HepG2 (cell line): Measurements from ENCODE around the gene VPS26A. TPM values are rescaled to one million over a fixed set of nuclear protein-coding genes. Genes with fewer than 3 reads are reported as not detected.

Experiments
- CCDC6 ChIP-seq: sonication (generic); formaldehyde crosslinking; IDR thresholded peaks from 2 replicates; pipeline ENCODE4 v1.8.1; 2022; ENCODE audit warnings: mild to moderate bottlenecking, missing genetic modification reagents, moderate library complexity
- HDAC1 ChIP-seq: sonication (generic); formaldehyde crosslinking; IDR thresholded peaks from 2 replicates; pipeline ENCODE4 v1.5.1; 2020; ENCODE audit warnings: mild to moderate bottlenecking, missing genetic modification reagents
- KMT2B ChIP-seq: IDR thresholded peaks from 2 replicates; pipeline ENCODE4 v1.6.1; 2016; ENCODE audit warnings: missing genetic modification reagents, missing compliant biosample characterization
- PHF21A ChIP-seq: sonication (generic); formaldehyde crosslinking; IDR thresholded peaks from 2 replicates; pipeline ENCODE4 v1.5.0; 2020; ENCODE audit warnings: mild to moderate bottlenecking, missing genetic modification reagents
- REPIN1 ChIP-seq: sonication (generic); formaldehyde crosslinking; IDR thresholded peaks from 2 replicates; pipeline ENCODE4 v1.8.0; 2022; ENCODE audit warnings: missing genetic modification reagents, low read depth, mild to moderate bottlenecking, borderline replicate concordance
- SIN3A ChIP-seq: IDR thresholded peaks from 2 replicates; pipeline ENCODE4 v1.6.1; 2011; ENCODE audit warnings: low read depth, mild to moderate bottlenecking, control low read depth, low read length, borderline replicate concordance
- TEAD3 ChIP-seq: optimal IDR thresholded peaks from 2 replicates; pipeline ENCODE3; 2016; ENCODE audit warnings: borderline replicate concordance
- ZFY ChIP-seq: sonication (generic); formaldehyde crosslinking; IDR thresholded peaks from 2 replicates; pipeline ENCODE4 v1.4.0; 2020; ENCODE audit warnings: missing genetic modification reagents
- ZNF333 ChIP-seq: sonication (generic); formaldehyde crosslinking; IDR thresholded peaks from 2 replicates; pipeline ENCODE4 v1.4.0; 2020; ENCODE audit warnings: mild to moderate bottlenecking, missing genetic modification reagents, borderline replicate concordance
- ZNF343 ChIP-seq: sonication (generic); formaldehyde crosslinking; IDR thresholded peaks from 2 replicates; pipeline ENCODE4 v1.4.0; 2020; ENCODE audit warnings: mild to moderate bottlenecking, missing genetic modification reagents
- ZNF564 ChIP-seq: sonication (generic); formaldehyde crosslinking; IDR thresholded peaks from 2 replicates; pipeline ENCODE4 v1.8.1; 2023; ENCODE audit warnings: mild to moderate bottlenecking, missing genetic modification reagents
- ZNF670 ChIP-seq: sonication (generic); formaldehyde crosslinking; IDR thresholded peaks from 2 replicates; pipeline ENCODE4 v1.8.0; 2022; ENCODE audit warnings: mild to moderate bottlenecking, missing genetic modification reagents, borderline replicate concordance
- polyA plus RNA-seq, 8 experiments: library from polyadenylated mRNA; depleted of rRNA in 3 of 8; stranded (reverse) in 7 of 8; unstranded in 1 of 8; fragments of >200 nt; fragmentation: Illumina TruSeq in 4 of 8; extraction: Trizol in 4 of 8; gene quantifications; 2 replicates each; pipeline versions ENCODE4 v1.2.1 to v1.2.3, GENCODE V29; 2011 to 2016; ENCODE audit warnings: low read depth in 4 of 8, missing spikeins in 1 of 8, mixed read lengths in 1 of 8; ENCODE audit not compliant: insufficient read depth in 1 of 8
- total RNA-seq, 5 experiments: library from RNA; depleted of rRNA; stranded (reverse); fragments of >200 nt; fragmentation: Illumina TruSeq; extraction: Trizol; gene quantifications; 2 replicates each; pipeline ENCODE4 v1.2.3, GENCODE V29; 2016; ENCODE audit warnings: low read depth in 1 of 5
- TF ChIP-seq, protein P1 (sequence below): sonication (generic); formaldehyde crosslinking; IDR thresholded peaks from 2 replicates; pipeline ENCODE4 v1.4.0; 2020; ENCODE audit warnings: missing genetic modification reagents
- TF ChIP-seq, protein P2 (sequence below): sonication (generic); formaldehyde crosslinking; IDR thresholded peaks from 2 replicates; pipeline ENCODE4 v1.5.1; 2020; ENCODE audit warnings: missing genetic modification reagents, mild to moderate bottlenecking, borderline replicate concordance
- TF ChIP-seq, protein P3 (sequence below): IDR thresholded peaks from 2 replicates; pipeline ENCODE4 v1.6.1; 2016; ENCODE audit warnings: mild to moderate bottlenecking, missing biosample characterization, missing genetic modification reagents
- TF ChIP-seq, protein P4 (sequence below): sonication (generic); formaldehyde crosslinking; IDR thresholded peaks from 2 replicates; pipeline ENCODE4 v1.4.0; 2020; ENCODE audit warnings: missing genetic modification reagents, low read depth, mild to moderate bottlenecking, borderline replicate concordance
- TF ChIP-seq, protein P5 (sequence below): sonication (generic); formaldehyde crosslinking; IDR thresholded peaks from 2 replicates; pipeline ENCODE4 v1.8.1; 2023; ENCODE audit warnings: missing genetic modification reagents, inconsistent platforms, borderline replicate concordance
- TF ChIP-seq, protein P6 (sequence below): sonication (generic); formaldehyde crosslinking; IDR thresholded peaks from 2 replicates; pipeline ENCODE4 v1.8.0; 2022; ENCODE audit warnings: missing genetic modification reagents, low read depth, mild to moderate bottlenecking, borderline replicate concordance

The VPS26A gene
- total and polyA plus RNA-seq, 2 of the 13 experiments (the other 11 are each of a cell fraction or from before 2014, with no cell fraction given) = 12.9 to 32.6 TPM

DNA sequence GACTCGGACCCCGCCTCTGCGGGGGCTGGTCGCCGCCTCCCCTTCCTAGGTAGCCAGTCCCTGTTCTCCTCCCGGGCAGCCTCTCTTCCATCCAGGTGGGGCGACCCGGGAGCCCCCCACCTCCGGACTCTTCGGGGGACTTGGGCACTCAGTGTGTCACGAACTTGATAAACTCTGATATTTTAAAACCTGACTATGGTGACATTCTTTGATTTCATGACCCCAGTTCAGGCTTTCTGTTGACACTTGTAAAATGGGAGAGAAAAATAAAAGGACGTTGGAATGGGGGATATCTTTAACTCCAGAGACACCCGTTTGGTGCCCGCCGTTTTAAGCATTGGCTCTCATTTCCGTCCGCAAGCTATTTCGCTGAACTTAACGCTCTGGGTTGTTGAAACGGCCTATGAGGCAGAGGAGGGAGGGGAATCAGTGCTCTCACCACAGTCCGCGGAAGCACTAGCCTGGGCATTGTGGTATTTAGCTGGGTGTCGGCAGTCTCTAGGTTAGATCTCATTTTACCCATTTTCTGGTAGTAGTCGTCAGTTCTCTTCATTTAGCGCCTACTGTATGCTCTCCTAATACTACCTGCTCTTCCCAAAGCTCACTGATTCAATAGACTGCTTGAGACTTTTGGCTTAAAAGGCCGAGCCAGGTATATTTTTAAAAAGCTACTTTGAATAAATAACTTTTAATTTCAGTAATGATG lies 738 bp downstream of the VPS26A start (continued):
- TF ChIP-seq, protein P1, sequence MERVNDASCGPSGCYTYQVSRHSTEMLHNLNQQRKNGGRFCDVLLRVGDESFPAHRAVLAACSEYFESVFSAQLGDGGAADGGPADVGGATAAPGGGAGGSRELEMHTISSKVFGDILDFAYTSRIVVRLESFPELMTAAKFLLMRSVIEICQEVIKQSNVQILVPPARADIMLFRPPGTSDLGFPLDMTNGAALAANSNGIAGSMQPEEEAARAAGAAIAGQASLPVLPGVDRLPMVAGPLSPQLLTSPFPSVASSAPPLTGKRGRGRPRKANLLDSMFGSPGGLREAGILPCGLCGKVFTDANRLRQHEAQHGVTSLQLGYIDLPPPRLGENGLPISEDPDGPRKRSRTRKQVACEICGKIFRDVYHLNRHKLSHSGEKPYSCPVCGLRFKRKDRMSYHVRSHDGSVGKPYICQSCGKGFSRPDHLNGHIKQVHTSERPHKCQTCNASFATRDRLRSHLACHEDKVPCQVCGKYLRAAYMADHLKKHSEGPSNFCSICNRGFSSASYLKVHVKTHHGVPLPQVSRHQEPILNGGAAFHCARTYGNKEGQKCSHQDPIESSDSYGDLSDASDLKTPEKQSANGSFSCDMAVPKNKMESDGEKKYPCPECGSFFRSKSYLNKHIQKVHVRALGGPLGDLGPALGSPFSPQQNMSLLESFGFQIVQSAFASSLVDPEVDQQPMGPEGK (CRISPR knock-in tag) = peak; percentile 69; the same call in 1 of the 2 replicates
- no peak for TF ChIP-seq TEAD3 (CRISPR knock-in tag)
- TF ChIP-seq, protein P2, sequence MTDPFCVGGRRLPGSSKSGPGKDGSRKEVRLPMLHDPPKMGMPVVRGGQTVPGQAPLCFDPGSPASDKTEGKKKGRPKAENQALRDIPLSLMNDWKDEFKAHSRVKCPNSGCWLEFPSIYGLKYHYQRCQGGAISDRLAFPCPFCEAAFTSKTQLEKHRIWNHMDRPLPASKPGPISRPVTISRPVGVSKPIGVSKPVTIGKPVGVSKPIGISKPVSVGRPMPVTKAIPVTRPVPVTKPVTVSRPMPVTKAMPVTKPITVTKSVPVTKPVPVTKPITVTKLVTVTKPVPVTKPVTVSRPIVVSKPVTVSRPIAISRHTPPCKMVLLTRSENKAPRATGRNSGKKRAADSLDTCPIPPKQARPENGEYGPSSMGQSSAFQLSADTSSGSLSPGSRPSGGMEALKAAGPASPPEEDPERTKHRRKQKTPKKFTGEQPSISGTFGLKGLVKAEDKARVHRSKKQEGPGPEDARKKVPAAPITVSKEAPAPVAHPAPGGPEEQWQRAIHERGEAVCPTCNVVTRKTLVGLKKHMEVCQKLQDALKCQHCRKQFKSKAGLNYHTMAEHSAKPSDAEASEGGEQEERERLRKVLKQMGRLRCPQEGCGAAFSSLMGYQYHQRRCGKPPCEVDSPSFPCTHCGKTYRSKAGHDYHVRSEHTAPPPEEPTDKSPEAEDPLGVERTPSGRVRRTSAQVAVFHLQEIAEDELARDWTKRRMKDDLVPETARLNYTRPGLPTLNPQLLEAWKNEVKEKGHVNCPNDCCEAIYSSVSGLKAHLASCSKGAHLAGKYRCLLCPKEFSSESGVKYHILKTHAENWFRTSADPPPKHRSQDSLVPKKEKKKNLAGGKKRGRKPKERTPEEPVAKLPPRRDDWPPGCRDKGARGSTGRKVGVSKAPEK (CRISPR knock-in tag) = no peak
- TF ChIP-seq, protein P3, sequence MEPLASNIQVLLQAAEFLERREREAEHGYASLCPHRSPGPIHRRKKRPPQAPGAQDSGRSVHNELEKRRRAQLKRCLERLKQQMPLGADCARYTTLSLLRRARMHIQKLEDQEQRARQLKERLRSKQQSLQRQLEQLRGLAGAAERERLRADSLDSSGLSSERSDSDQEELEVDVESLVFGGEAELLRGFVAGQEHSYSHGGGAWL (CRISPR knock-in tag) = 0 out of 2 replicates have a peak, but pooled peaks have one; percentile 19
- peak; percentile 16; the same call in 1 of the 2 replicates for TF ChIP-seq PHF21A (CRISPR knock-in tag)
- TF ChIP-seq, protein P4, sequence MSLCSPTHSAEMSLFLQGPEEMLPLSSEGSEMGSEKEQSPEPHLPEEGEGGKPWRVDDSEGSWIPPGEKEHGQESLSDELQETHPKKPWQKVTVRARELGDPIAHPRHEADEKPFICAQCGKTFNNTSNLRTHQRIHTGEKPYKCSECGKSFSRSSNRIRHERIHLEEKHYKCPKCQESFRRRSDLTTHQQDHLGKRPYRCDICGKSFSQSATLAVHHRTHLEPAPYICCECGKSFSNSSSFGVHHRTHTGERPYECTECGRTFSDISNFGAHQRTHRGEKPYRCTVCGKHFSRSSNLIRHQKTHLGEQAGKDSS (CRISPR knock-in tag) = no peak
- TF ChIP-seq, protein P5, sequence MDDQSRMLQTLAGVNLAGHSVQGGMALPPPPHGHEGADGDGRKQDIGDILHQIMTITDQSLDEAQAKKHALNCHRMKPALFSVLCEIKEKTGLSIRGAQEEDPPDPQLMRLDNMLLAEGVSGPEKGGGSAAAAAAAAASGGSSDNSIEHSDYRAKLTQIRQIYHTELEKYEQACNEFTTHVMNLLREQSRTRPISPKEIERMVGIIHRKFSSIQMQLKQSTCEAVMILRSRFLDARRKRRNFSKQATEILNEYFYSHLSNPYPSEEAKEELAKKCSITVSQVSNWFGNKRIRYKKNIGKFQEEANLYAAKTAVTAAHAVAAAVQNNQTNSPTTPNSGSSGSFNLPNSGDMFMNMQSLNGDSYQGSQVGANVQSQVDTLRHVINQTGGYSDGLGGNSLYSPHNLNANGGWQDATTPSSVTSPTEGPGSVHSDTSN = no peak
- TF ChIP-seq ZNF343 (CRISPR knock-in tag) = 0 out of 2 replicates have a peak, but pooled peaks have one; percentile 59
- TF ChIP-seq, protein P6, sequence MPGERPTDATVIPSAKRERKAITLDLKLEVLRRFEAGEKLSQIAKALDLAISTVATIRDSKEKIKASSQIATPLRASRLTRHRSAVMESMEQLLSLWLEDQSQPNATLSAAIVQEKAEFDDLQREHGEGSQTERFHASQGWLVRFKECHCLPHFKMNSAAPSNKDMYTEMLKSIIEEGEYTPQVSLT (CRISPR knock-in tag) = no peak
- no peak for TF ChIP-seq ZNF670 (CRISPR knock-in tag)
- TF ChIP-seq KMT2B (CRISPR knock-in tag) = 0 out of 2 replicates have a peak, but pooled peaks have one; percentile 42
- no peak for TF ChIP-seq HDAC1 (CRISPR knock-in tag)
- TF ChIP-seq REPIN1 (CRISPR knock-in tag) = peak; percentile 53
- TF ChIP-seq ZFY (CRISPR knock-in tag) = no peak
- TF ChIP-seq ZNF333 (CRISPR knock-in tag) = no peak
- 0 out of 2 replicates have a peak, but pooled peaks have one; percentile 16 for TF ChIP-seq CCDC6 (CRISPR knock-in tag)
- 0 out of 2 replicates have a peak, but pooled peaks have one; percentile 52 for TF ChIP-seq ZNF564 (CRISPR knock-in tag)
- peak; percentile 62; the same call in 1 of the 2 replicates for TF ChIP-seq SIN3A
